HL-60 (cell line): ENCODE results near the gene PRKAR2B.

Experiments
- CTCF ChIP-seq: IDR thresholded peaks from one replicate; pipeline ENCODE4 v1.5.1; 2011; ENCODE audit warnings: low read length, control low read depth, inconsistent platforms; ENCODE audit not compliant: insufficient read depth
- GABPA ChIP-seq: IDR thresholded peaks from 2 replicates; pipeline ENCODE4 v1.6.1; 2012; ENCODE audit warnings: low read depth
- POLR2AphosphoS5 ChIP-seq: IDR thresholded peaks from 2 replicates; pipeline ENCODE4 v1.6.1; 2012; ENCODE audit warnings: low read depth
- SPI1 ChIP-seq: IDR thresholded peaks from 2 replicates; pipeline ENCODE4 v1.6.1; 2012; ENCODE audit warnings: low read depth, mild to moderate bottlenecking, borderline replicate concordance
- TF ChIP-seq, protein P1 (sequence below): IDR thresholded peaks from 2 replicates; pipeline ENCODE4 v1.6.1; 2012; ENCODE audit warnings: low read depth; ENCODE audit not compliant: insufficient replicate concordance

GRCh38 chr7:107076781-107077698 lies 32.5 kb downstream of the PRKAR2B start:
- TF ChIP-seq POLR2AphosphoS5 (no peak), CTCF (no peak), GABPA (no peak), SPI1 (no peak)
- TF ChIP-seq, protein P1, sequence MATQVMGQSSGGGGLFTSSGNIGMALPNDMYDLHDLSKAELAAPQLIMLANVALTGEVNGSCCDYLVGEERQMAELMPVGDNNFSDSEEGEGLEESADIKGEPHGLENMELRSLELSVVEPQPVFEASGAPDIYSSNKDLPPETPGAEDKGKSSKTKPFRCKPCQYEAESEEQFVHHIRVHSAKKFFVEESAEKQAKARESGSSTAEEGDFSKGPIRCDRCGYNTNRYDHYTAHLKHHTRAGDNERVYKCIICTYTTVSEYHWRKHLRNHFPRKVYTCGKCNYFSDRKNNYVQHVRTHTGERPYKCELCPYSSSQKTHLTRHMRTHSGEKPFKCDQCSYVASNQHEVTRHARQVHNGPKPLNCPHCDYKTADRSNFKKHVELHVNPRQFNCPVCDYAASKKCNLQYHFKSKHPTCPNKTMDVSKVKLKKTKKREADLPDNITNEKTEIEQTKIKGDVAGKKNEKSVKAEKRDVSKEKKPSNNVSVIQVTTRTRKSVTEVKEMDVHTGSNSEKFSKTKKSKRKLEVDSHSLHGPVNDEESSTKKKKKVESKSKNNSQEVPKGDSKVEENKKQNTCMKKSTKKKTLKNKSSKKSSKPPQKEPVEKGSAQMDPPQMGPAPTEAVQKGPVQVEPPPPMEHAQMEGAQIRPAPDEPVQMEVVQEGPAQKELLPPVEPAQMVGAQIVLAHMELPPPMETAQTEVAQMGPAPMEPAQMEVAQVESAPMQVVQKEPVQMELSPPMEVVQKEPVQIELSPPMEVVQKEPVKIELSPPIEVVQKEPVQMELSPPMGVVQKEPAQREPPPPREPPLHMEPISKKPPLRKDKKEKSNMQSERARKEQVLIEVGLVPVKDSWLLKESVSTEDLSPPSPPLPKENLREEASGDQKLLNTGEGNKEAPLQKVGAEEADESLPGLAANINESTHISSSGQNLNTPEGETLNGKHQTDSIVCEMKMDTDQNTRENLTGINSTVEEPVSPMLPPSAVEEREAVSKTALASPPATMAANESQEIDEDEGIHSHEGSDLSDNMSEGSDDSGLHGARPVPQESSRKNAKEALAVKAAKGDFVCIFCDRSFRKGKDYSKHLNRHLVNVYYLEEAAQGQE: no peak
